CD14-positive monocyte (primary cell): ENCODE measurements around the gene LYPLAL1. TPM values are rescaled to one million over a fixed set of nuclear protein-coding genes. Genes with fewer than 3 reads are reported as not detected.

Experiments
- DNase-seq, 3 donors: peaks; one replicate each; pipeline ENCODE4 v3.0.0-alpha.2; 2011 to 2022
- H2AFZ ChIP-seq: 2 replicates; pipeline ENCODE4 v1.6.0; 2012; ENCODE audit warnings: mild to moderate bottlenecking, low read depth, low read length, inconsistent platforms; ENCODE audit not compliant: insufficient read depth, poor library complexity, severe bottlenecking
- H3K27ac ChIP-seq, 2 donors: 1 replicate in 1 of 2; 2 replicates in 1 of 2; pipeline ENCODE4 v1.5.1; 2012 to 2013; ENCODE audit warnings: low read length in 2 of 2, control low read depth in 1 of 2, inconsistent platforms in 1 of 2, low read depth in 1 of 2, mild to moderate bottlenecking in 1 of 2
- H3K27me3 ChIP-seq, 2 donors: one replicate each; pipeline versions ENCODE4 v1.6.0 to v1.6.1; 2011 to 2013; ENCODE audit warnings: low read length in 2 of 2; ENCODE audit not compliant: control insufficient read depth in 2 of 2, insufficient read depth in 2 of 2
- H3K36me3 ChIP-seq, 2 donors: replicated peaks in 1 of 2; 1 replicate in 1 of 2; 2 replicates in 1 of 2; pipeline versions ENCODE4 v1.5.1 to v1.6.1; 2012 to 2013; ENCODE audit warnings: low read length in 2 of 2, control low read depth in 1 of 2, inconsistent platforms in 1 of 2, mild to moderate bottlenecking in 1 of 2; ENCODE audit not compliant: insufficient read depth in 2 of 2, control insufficient read depth in 1 of 2
- H3K4me1 ChIP-seq, 2 donors: 1 replicate in 1 of 2; 2 replicates in 1 of 2; pipeline versions ENCODE4 v1.5.1 to v1.6.1; 2012 to 2013; ENCODE audit warnings: low read length in 2 of 2, control low read depth in 1 of 2, inconsistent platforms in 1 of 2, mild to moderate bottlenecking in 1 of 2, moderate library complexity in 1 of 2; ENCODE audit not compliant: insufficient read depth in 2 of 2, control insufficient read depth in 1 of 2
- H3K4me2 ChIP-seq: replicated peaks from 2 replicates; pipeline ENCODE3; 2012; ENCODE audit warnings: low read length, moderate library complexity, mild to moderate bottlenecking; ENCODE audit not compliant: poor library complexity, severe bottlenecking; ENCODE audit errors: extremely low read depth
- H3K4me3 ChIP-seq, 3 experiments: fragments of 200-600 bp in 1 of 3; sonication (generic) in 1 of 3; replicated peaks in 1 of 3; 1 replicate in 2 of 3; 2 replicates in 1 of 3; pipeline ENCODE4 v1.5.1; 2011 to 2013; ENCODE audit warnings: low read length in 3 of 3, mild to moderate bottlenecking in 3 of 3, control low read depth in 2 of 3, low read depth in 2 of 3, inconsistent platforms in 1 of 3, moderate library complexity in 1 of 3
- H3K79me2 ChIP-seq: 2 replicates; pipeline ENCODE4 v1.6.0; 2012; ENCODE audit warnings: mild to moderate bottlenecking, control low read depth, inconsistent platforms, low read length, moderate library complexity; ENCODE audit not compliant: insufficient read depth
- H3K9ac ChIP-seq: 2 replicates; pipeline ENCODE4 v1.6.0; 2017; ENCODE audit warnings: low read length, mild to moderate bottlenecking; ENCODE audit not compliant: insufficient read depth, poor library complexity, severe bottlenecking
- H3K9me3 ChIP-seq, 2 donors: replicated peaks in 1 of 2; 1 replicate in 1 of 2; 2 replicates in 1 of 2; pipeline versions ENCODE4 v1.5.1 to v1.6.1; 2012 to 2013; ENCODE audit warnings: low read length in 2 of 2, control low read depth in 1 of 2; ENCODE audit not compliant: control insufficient read depth in 1 of 2, insufficient read depth in 1 of 2
- H4K20me1 ChIP-seq: 2 replicates; pipeline ENCODE4 v1.6.0; 2012; ENCODE audit warnings: mild to moderate bottlenecking, low read length, control low read depth, moderate library complexity; ENCODE audit not compliant: insufficient read depth
- H3K27ac Mint-ChIP-seq, 7 donors: one replicate each; pipeline ENCODE4 v1.8.0; 2020; ENCODE audit warnings: mild to moderate bottlenecking in 7 of 7, mixed read lengths in 7 of 7, moderate library complexity in 6 of 7, inconsistent platforms in 2 of 7
- H3K27me3 Mint-ChIP-seq, 3 donors: one replicate each; pipeline ENCODE4 v1.8.0; 2021 to 2022; ENCODE audit warnings: low read depth in 3 of 3, mild to moderate bottlenecking in 3 of 3, mixed read lengths in 3 of 3, moderate library complexity in 3 of 3, inconsistent platforms in 1 of 3
- H3K36me3 Mint-ChIP-seq, 2 donors: one replicate each; pipeline ENCODE4 v1.8.0; 2020; ENCODE audit warnings: mixed read lengths in 2 of 2, inconsistent platforms in 1 of 2, mild to moderate bottlenecking in 1 of 2
- H3K4me1 Mint-ChIP-seq: one replicate; pipeline ENCODE4 v1.8.0; 2020; ENCODE audit warnings: mild to moderate bottlenecking, mixed read lengths
- H3K4me3 Mint-ChIP-seq, 2 donors: one replicate each; pipeline ENCODE4 v1.8.0; 2020; ENCODE audit warnings: mild to moderate bottlenecking in 2 of 2, mixed read lengths in 2 of 2, moderate library complexity in 1 of 2
- H3K9me3 Mint-ChIP-seq, 7 donors: one replicate each; pipeline ENCODE4 v1.8.0; 2020 to 2022; ENCODE audit warnings: mixed read lengths in 7 of 7, mild to moderate bottlenecking in 6 of 7, moderate library complexity in 6 of 7, inconsistent platforms in 2 of 7
- WGBS: methylation state at CpG from one replicate; pipeline ENCODE4 v1.1.5; 2013; ENCODE audit warnings: missing lambda C conversion rate; ENCODE audit not compliant: insufficient coverage; 5-methylcytosine and 5-hydroxymethylcytosine counted together
- intact Hi-C, 2 donors: fragments of 100-400 bp; cut with micrococcal nuclease; formaldehyde crosslinking; loops; one replicate each; pipeline versions ENCODE4 v1.15.0 to v1.15.1; 2023
- polyA plus RNA-seq, 3 donors: library from polyadenylated mRNA; depleted of rRNA in 1 of 3; unstranded in 2 of 3; stranded (reverse) in 1 of 3; fragments of 300-500 nt in 2 of 3; fragments of >200 nt in 1 of 3; fragmentation: Illumina TruSeq in 2 of 3; gene quantifications; 1 replicate in 2 of 3; 2 replicates in 1 of 3; pipeline ENCODE4 v1.2.3, GENCODE V29; 2012 to 2021
- TF ChIP-seq, protein P1 (sequence below): fragments of 200-600 bp; IDR thresholded peaks from one replicate; pipeline ENCODE4 v1.8.0; 2022; ENCODE audit warnings: antibody characterized with exemption, mild to moderate bottlenecking

Gene LYPLAL1
- polyA plus RNA-seq, 3 donors: 10.2 to 55.9 (median 36.1) TPM

DNA sequence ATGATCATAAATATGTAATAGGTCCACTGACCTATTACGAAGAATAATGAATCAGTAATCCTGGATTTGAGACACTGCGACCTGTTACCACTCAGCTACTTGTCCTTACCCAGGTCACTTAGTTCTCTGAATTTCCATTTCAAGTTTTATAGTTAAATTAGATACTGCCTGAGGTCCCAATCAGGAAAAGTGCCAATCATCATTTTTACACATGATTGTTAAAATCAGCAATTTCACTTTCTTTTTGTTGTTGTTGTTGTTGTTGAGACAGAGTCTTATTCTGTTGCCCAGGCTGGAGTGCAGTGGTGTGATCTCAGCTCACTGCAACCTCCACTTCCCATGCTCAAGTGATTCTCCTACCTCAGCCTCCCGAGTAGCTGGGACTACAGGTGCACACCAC is 22.8 kb upstream of the LYPLAL1 start:
- Mint-ChIP-seq H3K27me3 (peaks cover 0 to 2% (median 0%) of the 10 kb centered on the region in 3 donors), H3K36me3 (no peaks in the 10 kb centered on the region), H3K4me1 (no peaks in the 10 kb centered on the region), H3K9me3 (peaks cover 0 to 2% (median 0%) of the 10 kb centered on the region in 7 donors), H3K4me3 (no peak overlapping the region), H3K27ac (no peak overlapping the region)
- intact Hi-C loops: no loop called here
- Histone ChIP-seq H3K79me2 (no peaks in the 10 kb centered on the region), H4K20me1 (no peaks in the 10 kb centered on the region), H2AFZ (no peak overlapping the region), H3K36me3 (no peaks in the 10 kb centered on the region), H3K4me3 (no peak overlapping the region), H3K4me1 (no peaks in the 10 kb centered on the region), H3K9ac (no peak overlapping the region), H3K27ac (no peak overlapping the region), H3K9me3 (no peaks in the 10 kb centered on the region), H3K4me2 (no peak overlapping the region), H3K27me3 (peaks cover 0 to 2% of the 10 kb centered on the region in 2 donors)
- WGBS: no CpG with 5 or more reads among the region's 3 CpGs
- no peak for DNase-seq
- TF ChIP-seq, protein P1, sequence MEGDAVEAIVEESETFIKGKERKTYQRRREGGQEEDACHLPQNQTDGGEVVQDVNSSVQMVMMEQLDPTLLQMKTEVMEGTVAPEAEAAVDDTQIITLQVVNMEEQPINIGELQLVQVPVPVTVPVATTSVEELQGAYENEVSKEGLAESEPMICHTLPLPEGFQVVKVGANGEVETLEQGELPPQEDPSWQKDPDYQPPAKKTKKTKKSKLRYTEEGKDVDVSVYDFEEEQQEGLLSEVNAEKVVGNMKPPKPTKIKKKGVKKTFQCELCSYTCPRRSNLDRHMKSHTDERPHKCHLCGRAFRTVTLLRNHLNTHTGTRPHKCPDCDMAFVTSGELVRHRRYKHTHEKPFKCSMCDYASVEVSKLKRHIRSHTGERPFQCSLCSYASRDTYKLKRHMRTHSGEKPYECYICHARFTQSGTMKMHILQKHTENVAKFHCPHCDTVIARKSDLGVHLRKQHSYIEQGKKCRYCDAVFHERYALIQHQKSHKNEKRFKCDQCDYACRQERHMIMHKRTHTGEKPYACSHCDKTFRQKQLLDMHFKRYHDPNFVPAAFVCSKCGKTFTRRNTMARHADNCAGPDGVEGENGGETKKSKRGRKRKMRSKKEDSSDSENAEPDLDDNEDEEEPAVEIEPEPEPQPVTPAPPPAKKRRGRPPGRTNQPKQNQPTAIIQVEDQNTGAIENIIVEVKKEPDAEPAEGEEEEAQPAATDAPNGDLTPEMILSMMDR: no peak

DNA sequence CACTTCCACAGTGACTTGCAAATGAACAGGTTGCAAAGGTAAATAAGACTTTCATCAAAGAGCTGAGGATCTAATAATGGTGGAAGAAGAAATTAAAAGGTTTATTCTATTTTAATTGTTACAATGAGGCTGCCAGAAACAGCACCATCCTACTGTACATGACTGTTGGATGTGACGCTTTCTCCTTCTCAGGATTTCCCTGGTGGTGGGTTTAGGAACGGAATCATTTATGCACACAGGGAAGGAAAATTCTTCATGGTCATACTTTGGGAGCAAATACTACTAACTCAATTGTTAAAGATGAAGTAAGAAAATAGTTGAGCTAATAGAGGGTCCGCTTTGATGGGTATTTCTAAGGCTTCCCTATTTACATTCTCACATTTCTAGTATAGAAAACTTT is 22.2 kb upstream of the LYPLAL1 start:
- no peaks in the 10 kb centered on the region for H3K4me1 ChIP-seq
- H3K9me3 ChIP-seq: no peaks in the 10 kb centered on the region
- H3K79me2 ChIP-seq: no peaks in the 10 kb centered on the region
- Mint-ChIP-seq H3K27me3 (peaks cover 0 to 2% (median 0%) of the 10 kb centered on the region in 3 donors), H3K9me3 (peaks cover 0 to 2% (median 0%) of the 10 kb centered on the region in 7 donors), H3K27ac (no peak overlapping the region), H3K36me3 (no peaks in the 10 kb centered on the region), H3K4me3 (no peak overlapping the region), H3K4me1 (no peaks in the 10 kb centered on the region)
- no peaks in the 10 kb centered on the region for H4K20me1 ChIP-seq
- H3K4me3 ChIP-seq: no peak overlapping the region
- TF ChIP-seq, protein P1: no peak
- no peaks in the 10 kb centered on the region for H3K36me3 ChIP-seq
- H3K27ac ChIP-seq: no peak overlapping the region
- no peak overlapping the region for H3K9ac ChIP-seq
- DNase-seq: no peak
- peaks cover 0 to 2% of the 10 kb centered on the region in 2 donors for H3K27me3 ChIP-seq
- intact Hi-C loops: no loop called here
- H2AFZ ChIP-seq: no peak overlapping the region
- WGBS: no CpG with 5 or more reads among the region's 3 CpGs
- no peak overlapping the region for H3K4me2 ChIP-seq
